ENCODE results near the gene CD44.
"Not testable (repeated sequence)": the region's sequence is repeated elsewhere in the genome, so short reads cannot be mapped to it uniquely, and the experiment has no call there.

Gene CD44

DNA sequence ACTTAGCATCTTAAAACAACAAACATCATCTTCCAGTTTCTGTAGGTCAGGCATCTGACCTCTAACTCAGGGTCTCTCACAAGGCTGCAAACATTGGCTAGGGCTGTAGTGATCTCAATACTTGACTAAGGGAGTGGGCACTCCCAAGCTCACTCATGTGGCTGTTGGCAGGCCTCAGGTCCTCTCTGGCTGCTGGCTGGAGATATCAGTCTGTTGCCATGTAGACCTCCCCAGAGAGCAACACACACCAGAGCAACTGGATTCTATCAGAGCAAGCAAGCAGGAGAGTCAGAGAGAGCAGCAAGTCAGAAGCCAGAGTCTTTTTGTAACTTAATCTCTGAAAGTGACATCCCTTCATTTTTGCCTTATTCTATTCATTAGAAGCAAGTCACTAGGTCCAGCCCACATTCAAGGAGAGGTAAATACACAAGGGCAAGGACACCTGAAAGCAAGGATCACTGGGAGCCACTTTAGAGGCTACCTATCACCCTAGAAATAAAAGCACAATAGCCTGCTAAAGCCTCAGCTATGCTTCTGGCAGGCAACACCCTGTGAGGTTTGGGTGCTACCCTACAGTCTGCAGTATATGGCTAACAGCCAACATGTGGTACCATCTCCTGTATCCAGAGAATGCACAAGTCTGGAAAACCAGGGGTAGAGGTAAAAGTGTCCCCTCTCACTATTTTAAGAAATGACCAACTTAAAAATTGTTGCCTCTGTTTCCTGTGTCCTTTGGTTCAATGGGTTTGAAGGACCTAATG, 33.5 kb upstream of the CD44 start:
- TF ChIP-seq, protein P1, sequence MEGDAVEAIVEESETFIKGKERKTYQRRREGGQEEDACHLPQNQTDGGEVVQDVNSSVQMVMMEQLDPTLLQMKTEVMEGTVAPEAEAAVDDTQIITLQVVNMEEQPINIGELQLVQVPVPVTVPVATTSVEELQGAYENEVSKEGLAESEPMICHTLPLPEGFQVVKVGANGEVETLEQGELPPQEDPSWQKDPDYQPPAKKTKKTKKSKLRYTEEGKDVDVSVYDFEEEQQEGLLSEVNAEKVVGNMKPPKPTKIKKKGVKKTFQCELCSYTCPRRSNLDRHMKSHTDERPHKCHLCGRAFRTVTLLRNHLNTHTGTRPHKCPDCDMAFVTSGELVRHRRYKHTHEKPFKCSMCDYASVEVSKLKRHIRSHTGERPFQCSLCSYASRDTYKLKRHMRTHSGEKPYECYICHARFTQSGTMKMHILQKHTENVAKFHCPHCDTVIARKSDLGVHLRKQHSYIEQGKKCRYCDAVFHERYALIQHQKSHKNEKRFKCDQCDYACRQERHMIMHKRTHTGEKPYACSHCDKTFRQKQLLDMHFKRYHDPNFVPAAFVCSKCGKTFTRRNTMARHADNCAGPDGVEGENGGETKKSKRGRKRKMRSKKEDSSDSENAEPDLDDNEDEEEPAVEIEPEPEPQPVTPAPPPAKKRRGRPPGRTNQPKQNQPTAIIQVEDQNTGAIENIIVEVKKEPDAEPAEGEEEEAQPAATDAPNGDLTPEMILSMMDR (IDR thresholded peaks at IDR 0.05; ENCODE audit: borderline replicate concordance, control extremely low read depth, extremely low read depth, insufficient read depth, missing control alignments), result no peak
- no peak for DNase-seq (ENCODE audit: low spot score)
- in situ Hi-C loops (cut with MboI; ENCODE audit: low sequenced_read_pairs, unreplicated experiment), result no loop called here

GRCh38 chr11:35106595-35106994, 32.4 kb upstream of the CD44 start:
- in situ Hi-C loops (cut with MboI; ENCODE audit: low sequenced_read_pairs, unreplicated experiment), result no loop called here
- no peak for DNase-seq (ENCODE audit: low spot score)
- TF ChIP-seq, protein P1 (IDR thresholded peaks at IDR 0.05; ENCODE audit: borderline replicate concordance, control extremely low read depth, extremely low read depth, insufficient read depth, missing control alignments), result no peak

- in situ Hi-C loops (cut with MboI; ENCODE audit: low sequenced_read_pairs, unreplicated experiment), result no loop called here
- TF ChIP-seq, protein P1 (IDR thresholded peaks at IDR 0.05; ENCODE audit: borderline replicate concordance, control extremely low read depth, extremely low read depth, insufficient read depth, missing control alignments), result no peak
- no peak for DNase-seq (ENCODE audit: low spot score)
Measured at GRCh38 chr11:35107861-35108260, 31.1 kb upstream of the CD44 start.

DNA sequence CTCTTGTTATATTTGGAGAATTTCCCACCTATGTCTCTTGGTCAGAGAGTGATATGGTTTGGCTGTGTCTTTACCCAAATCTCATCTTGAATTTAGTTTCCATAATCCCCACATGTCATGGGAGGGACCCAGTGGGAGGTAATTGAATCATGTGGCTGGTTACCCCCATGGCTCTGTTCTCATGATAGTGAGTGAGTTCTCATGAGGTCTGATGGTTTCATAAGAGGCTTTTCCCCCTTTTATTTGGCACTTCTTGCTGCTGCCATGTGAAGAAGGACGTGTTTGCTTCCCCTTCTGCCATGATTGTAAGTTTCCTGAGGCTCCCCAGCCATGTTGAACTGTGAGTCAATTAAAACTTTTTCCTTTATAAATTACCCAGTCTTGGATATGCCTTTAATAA, 30.6 kb upstream of the CD44 start:
- in situ Hi-C loops (cut with MboI; ENCODE audit: low sequenced_read_pairs, unreplicated experiment); DNase-seq (ENCODE audit: low spot score): not testable (repeated sequence)

- in situ Hi-C loops (cut with MboI; ENCODE audit: low sequenced_read_pairs, unreplicated experiment), result no loop called here
Measured at GRCh38 chr11:35109041-35109440, 29.9 kb upstream of the CD44 start.

DNA sequence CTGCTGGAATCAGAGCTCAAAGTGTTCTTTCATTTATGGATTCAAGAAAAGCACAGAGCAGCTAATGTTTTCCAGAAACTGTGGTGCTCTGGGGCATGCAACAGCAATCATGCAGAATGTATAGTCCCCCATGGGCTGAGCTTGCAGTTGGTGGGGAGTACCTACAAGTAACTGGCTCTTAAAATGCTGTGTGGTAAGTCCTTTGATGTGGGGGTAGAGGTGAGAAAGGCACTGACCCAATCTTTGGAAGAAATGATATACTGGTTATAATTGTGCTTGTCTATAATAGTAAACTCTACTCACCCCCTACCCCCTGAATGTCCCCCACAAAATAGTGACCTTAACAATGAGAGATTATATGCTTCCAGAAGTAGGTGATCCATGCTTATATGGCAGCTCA, 29.1 kb upstream of the CD44 start:
- in situ Hi-C loops (cut with MboI; ENCODE audit: low sequenced_read_pairs, unreplicated experiment), result no loop called here
- TF ChIP-seq, protein P1 (IDR thresholded peaks at IDR 0.05; ENCODE audit: borderline replicate concordance, control extremely low read depth, extremely low read depth, insufficient read depth, missing control alignments), result no peak
- DNase-seq (ENCODE audit: low spot score), result no peak

More at GRCh38 chr11:35109041-35109440, 29.9 kb upstream of the CD44 start:
- DNase-seq (ENCODE audit: low spot score), result no peak
- TF ChIP-seq, protein P1 (IDR thresholded peaks at IDR 0.05; ENCODE audit: borderline replicate concordance, control extremely low read depth, extremely low read depth, insufficient read depth, missing control alignments), result no peak

- TF ChIP-seq, protein P1 (IDR thresholded peaks at IDR 0.05; ENCODE audit: borderline replicate concordance, control extremely low read depth, extremely low read depth, insufficient read depth, missing control alignments), result no peak
- DNase-seq (ENCODE audit: low spot score), result no peak
- in situ Hi-C loops (cut with MboI; ENCODE audit: low sequenced_read_pairs, unreplicated experiment), result no loop called here
Measured at GRCh38 chr11:35111161-35112055, 27.6 kb upstream of the CD44 start.

Measured in GM13976 (cell line).